Measurements from ENCODE around the gene FAM53B.
A peak's percentile ranks its signal among the peaks of the same experiment; 100 is the strongest.

Gene FAM53B

DNA sequence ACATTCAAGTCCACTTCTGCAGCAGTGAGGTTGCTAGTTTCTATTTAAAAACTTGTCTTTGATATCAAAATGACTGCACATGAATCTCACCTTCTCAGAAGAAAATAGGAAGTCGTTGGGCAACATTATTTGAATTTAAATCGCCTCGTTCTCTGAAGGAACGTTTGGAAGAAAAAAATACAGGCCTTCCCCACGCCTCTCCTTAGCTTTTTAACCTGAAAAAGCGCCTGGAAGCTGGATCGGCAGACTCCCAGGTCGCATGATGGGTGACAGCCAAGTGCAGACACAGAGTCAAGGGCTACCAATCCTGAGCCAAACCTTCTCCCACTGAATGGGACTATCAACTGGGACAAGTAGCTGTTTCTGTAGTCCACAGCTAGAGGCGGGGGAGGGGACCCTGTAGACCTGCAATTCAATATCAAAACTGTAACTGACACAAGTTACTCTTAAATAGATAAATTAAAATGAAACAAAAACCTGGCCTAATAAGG lies 2.2 kb downstream of the FAM53B start:
- peak in 1 of 2 donors; percentile 30 for DNase-seq

DNA sequence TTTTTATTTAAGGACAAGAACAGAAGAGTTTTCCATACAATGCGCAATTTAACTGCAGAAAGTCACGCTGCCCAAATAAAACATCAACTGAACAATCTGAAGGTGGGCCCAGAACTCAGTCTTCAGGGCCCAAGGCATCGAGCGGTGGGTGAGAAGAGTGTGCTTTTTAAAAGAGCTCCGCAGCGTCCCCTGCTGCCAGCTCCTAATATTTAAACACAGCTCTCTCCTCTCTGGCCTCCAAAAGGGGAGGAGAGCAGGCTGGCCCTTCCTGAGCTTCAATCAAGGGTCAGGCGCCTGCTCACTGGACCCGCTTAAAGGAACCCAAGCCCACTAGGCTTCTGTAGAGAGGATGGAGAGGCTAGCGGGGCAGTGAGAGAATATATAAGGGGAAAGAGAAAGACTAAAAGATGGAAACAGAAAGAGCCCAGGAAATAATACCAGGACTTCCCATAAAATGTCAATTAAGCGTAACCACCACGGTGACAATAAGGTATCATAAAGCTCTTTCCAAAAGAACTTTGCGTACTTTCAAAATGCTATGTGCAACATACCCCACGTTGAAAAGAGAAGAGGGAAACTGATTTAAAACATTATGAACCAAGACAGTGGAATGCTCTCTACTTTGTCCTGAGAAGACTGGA lies 2.8 kb downstream of the FAM53B start:
- peak; percentile 79 to 81 for DNase-seq

DNA sequence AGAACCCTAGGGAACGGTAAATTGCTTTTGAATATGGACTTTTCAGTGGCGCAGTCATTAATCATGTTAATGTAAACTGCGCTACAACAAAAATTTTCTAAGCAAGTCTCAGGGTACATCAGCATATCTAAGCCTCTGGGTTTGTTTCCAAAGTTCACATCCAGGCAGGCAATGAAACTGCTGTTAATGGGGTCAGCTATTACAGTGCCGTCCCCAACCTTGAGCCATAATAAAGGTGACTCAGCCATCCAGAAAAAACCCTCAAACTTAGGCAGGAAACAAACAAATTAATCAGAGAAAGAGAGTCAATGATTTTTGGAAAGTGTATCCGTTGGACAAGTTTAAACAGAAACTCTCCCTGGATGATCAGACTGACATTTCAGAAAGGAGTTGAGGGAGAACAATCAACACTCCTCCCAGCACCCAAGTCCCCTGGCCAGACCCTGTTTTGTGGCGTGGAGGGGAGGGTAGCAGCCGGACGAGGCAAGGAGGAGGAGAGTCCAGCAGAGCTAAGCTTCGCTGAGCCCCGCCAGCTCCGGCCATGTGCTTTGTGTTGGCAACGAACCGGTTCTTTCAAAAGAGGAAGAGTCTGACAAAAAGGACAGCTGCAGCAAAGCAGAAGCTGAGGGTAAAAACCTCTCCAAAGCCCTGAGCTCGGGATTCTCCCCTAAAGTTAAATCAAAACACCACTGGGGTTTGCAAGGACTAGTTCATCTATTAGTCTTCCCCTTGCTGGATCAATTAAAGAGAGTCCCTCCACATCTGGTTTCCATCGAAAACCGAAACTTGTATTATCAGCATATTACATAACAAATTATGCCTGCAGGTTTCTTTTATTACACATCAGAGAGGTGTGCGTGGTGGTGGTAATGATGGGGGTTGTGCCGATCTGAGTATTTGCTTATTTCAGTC lies 3.6 kb downstream of the FAM53B start:
- peak; percentile 50 to 72 for DNase-seq

- DNase-seq = peak in 1 of 2 donors; percentile 45
Measured at GRCh38 chr10:124739986-124740368, 4.2 kb downstream of the FAM53B start.

GRCh38 chr10:124739119-124739921 lies 4.9 kb downstream of the FAM53B start:
- no peak for DNase-seq

DNA sequence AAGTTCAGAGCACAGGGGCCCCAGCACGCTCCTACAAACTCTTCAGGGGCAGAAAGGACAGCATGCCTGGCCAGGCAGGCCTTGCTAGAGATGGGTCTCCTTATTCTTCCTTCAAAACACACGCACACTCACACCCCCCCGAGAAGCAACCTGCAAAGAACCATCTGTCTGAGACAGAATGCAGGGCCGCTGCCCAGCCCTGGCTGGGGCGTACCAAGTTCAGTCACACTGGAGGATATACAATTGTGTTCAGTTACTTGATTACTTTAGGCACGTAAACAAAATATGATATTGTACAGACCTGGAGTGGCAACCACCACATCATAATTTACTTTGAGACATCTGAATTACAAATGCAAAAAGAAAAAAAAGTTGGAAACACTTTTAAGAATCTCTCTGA lies 5.7 kb downstream of the FAM53B start:
- no peak for DNase-seq

DNA sequence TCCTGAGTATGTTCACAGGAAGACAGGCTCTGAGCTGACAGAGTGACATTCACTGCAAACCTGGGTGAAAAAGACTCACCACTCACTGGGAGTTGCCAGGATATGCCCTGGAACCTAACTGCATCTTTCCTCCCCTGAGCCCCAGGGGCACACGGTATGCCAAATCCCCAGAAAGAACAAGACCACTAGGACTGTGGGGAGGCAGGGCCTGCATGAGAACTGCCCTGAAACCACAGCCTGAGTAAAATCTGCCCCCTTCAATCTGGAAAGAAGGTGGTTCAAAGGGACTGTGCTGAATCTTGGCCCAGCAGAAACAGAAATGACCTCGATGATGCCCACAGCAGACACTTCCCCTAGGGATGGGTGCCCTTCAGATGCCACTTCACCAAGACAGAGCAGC lies 6.5 kb downstream of the FAM53B start:
- DNase-seq = no peak

DNA sequence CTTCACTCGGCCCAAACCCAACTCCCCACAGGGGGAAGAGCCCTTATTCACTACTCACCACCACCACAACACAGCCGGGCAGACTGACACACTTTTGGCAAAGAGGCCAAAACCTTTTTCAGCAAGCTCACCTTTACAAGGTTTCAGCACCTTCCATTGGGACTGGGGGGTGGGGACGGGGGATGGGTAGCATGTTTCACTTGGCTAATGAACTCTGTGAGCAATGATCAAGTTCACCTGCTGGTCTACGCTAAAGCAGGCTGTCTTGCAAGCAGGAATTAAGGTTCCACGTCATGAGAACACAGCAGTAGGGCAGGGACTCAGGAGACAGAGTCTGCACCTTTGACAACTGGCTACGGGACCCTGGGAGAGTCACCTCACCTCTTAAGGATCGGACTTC lies 7.0 kb downstream of the FAM53B start:
- DNase-seq = no peak

- no peak for DNase-seq
Measured at GRCh38 chr10:124736491-124737136, 7.6 kb downstream of the FAM53B start.

DNA sequence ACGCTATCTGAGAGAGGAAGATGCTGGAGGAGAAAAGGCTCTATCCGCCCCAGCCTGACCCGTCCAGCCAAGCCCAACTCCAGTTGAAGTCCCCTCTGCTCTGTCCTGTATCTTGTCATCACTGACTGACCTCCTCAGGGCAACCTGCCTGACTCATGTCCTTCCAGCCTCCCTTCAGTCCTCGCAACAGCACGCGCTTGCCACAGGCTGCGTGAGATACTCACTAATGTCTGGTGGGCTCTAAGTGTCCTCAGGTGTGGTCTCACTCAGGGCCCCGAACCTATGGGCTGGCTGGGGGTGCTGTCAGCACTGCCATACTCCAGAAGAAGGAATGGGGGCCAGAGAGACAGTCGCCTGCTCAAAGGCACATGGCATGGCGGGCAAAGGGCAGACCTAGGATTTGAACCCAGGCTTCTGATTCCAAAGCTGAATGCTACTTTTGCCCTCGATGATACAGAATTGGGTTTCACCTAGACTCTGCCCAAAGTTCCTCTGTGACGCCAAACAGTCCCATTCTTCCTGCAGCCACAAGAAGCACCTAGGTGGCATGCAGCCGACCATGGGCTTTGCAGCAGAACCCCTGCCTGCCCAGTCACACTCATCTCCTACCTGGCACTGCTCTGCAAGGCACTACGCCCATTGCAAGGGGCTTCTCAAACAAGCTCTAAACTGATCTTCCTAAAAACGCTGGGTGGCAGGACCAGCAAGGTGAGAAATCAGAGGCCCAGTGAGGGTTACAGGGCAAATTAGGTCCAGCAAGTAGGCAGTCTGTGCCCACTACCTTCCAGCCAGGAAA lies 8.5 kb downstream of the FAM53B start:
- DNase-seq = no peak

DNA sequence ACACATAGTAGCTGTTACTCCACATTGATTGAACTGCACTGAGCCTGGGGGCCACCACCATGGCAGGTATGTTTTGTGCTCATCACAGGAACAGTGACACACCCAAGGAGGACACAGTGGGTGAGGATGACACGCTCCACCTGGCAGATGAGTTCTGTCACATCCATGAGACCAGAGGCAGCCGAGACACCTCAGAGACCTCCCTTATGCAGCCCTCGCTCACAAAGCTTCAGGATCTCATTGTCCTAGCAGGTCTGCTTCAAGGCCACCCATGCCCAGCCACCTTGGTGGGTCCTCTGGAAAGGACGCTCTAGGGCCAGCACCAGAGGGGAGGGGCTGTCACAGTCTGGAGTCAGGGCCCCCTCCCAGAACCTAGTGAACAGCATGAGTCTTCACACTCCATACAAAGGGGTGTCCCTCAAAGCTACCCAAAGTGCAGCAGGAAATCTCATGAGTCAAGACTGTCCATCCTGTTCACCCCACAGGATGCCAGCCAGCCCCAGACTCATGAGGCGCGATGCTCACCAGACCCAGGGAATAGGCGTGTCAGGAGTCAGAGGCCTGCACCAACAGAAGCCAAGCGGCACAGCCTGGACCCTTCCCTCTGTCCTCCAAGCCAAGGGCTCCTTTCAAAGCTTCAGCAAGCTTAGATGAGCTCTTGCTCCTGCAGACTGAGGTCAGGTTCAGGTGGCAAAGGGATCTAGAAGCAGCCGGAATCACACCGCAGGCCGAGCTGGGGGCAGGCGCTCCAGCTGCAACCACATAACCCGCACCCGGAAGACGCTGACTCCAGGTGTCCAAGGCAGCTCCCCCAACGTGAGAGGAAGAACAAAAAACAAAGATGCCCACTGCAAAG lies 9.6 kb downstream of the FAM53B start:
- peak in 1 of 2 donors; percentile 34 for DNase-seq

GRCh38 chr10:124733571-124734245 lies 10.5 kb downstream of the FAM53B start:
- DNase-seq = no peak

GRCh38 chr10:124732931-124733570 lies 11.1 kb downstream of the FAM53B start:
- DNase-seq = peak in 1 of 2 donors; percentile 57

DNA sequence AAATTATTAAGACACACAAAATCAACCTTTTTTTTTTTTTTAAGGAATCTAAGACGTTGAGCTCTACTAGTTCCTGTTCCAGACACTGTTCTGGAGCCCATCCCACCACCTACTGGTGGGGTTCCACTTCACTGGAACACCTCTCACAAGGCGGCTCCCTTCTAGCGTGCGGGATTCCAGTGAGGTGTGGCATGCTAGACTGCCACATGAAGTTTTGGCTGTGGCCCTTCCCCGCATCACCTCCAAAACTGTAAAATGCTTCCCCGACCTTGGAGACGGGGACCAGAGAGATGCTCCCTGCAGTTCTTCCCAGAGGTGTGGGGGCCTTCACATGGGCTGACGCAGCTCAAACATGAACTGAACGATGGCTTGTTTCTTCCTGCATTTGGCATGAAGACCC lies 12.6 kb downstream of the FAM53B start:
- no peak for DNase-seq

DNA sequence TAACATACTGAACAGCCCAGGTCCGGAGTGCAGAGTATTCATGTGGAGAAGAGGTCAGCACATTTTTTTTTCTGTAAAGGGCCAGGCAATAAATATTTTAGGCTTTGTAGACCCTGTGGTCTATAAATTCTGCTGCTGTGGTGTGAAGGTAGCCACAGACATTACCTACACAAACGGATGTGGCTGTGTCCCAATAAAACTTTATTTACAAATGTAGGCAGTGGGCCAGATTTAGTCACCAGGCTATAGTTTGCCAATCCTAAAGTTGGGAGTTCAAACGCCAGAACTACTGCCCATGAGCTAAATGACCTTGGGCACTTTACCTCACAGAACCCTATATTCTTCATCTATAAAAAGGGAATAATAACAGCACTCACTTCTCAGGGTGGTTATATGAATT lies 13.4 kb downstream of the FAM53B start:
- DNase-seq = no peak

DNA sequence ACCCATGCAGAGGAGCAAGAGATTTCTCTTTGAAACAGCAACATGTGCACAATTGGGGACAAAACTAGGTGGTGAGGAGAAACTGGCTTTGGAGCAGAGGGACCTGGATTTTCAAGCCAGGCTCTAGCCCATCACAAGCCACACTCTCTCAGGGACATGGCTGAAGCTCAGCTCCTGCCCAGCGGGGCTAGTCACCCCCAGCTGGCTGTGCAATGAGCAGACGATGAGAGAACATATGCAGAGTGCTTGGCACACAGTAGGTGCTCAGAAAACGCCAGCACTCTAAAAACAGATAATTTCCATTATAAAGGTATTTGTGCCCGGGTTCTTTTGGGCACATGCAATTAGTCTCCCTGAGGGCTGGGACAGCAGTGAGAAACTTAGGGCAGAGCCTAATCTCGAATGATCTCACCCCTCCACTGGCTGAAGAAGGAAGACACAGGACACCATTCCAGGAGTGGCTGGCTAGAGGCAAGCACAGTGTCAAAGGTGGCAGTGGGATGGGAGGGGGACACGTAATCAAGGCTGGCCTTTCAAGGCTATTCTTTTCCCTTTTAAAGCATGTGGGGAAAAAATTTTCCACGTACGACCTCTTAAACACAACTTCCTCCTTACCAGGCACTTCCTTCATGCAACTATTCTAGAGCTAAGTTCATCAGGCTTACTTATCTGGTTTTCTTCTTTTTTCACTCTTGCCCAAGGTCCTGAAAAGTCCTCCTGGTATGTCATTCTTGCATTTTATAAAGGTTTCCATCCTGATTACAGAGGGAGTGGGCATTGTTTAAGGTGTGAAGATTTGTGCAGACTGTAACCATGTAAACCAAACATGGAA lies 15.1 kb downstream of the FAM53B start:
- DNase-seq = no peak

- DNase-seq = peak in 1 of 2 donors; percentile 41
Measured at GRCh38 chr10:124728071-124728829, 15.9 kb downstream of the FAM53B start.

- DNase-seq = no peak
Measured at GRCh38 chr10:124727361-124727960, 16.7 kb downstream of the FAM53B start.
